IPS DF 19.7 (cell line): ENCODE results near the gene KREMEN1.
A peak's percentile ranks its signal among the peaks of the same experiment; 100 is the strongest.
"Not testable (repeated sequence)": the region's sequence is repeated elsewhere in the genome, so short reads cannot be mapped to it uniquely, and the experiment has no call there.

Experiments used
- DNase-seq: peaks from one replicate; pipeline ENCODE4 v3.0.0-alpha.2; 2013; ENCODE audit warnings: low read depth, low spot score

KREMEN1 gene

GRCh38 chr22:29072979-29073617, at the start of gene KREMEN1:
Gene KREMEN1 (plus strand): TSS chr22:29073035. CDS start chr22:29073131, 96 bp downstream.
- DNase-seq: no peak

GRCh38 chr22:29023172-29023796, 49.6 kb upstream of the KREMEN1 start:
- no peak for DNase-seq

GRCh38 chr22:29026579-29026978, 46.3 kb upstream of the KREMEN1 start:
- no peak for DNase-seq

GRCh38 chr22:29028468-29028867, 44.4 kb upstream of the KREMEN1 start:
- DNase-seq: no peak

- no peak for DNase-seq
Measured at GRCh38 chr22:29029202-29030000, 43.4 kb upstream of the KREMEN1 start.

- no peak for DNase-seq
Measured at GRCh38 chr22:29030016-29030617, 42.7 kb upstream of the KREMEN1 start.

- peak; percentile 42 for DNase-seq
Measured at GRCh38 chr22:29030618-29031226, 42.1 kb upstream of the KREMEN1 start.

- DNase-seq: peak; percentile 61
Measured at GRCh38 chr22:29031227-29032011, 41.4 kb upstream of the KREMEN1 start.

GRCh38 chr22:29032014-29032475, 40.8 kb upstream of the KREMEN1 start:
- DNase-seq: no peak

- DNase-seq: no peak
Measured at GRCh38 chr22:29032584-29032983, 40.3 kb upstream of the KREMEN1 start.

- no peak for DNase-seq
Measured at GRCh38 chr22:29037340-29037932, 35.4 kb upstream of the KREMEN1 start.

GRCh38 chr22:29039148-29039547, 33.7 kb upstream of the KREMEN1 start:
- DNase-seq: no peak

GRCh38 chr22:29039684-29040083, 33.2 kb upstream of the KREMEN1 start:
- DNase-seq: not testable (repeated sequence)

- DNase-seq: peak; percentile 54
Measured at GRCh38 chr22:29040385-29041275, 32.2 kb upstream of the KREMEN1 start.

- DNase-seq: no peak
Measured at GRCh38 chr22:29041408-29041807, 31.4 kb upstream of the KREMEN1 start.

- DNase-seq: no peak
Measured at GRCh38 chr22:29043906-29044575, 28.8 kb upstream of the KREMEN1 start.

GRCh38 chr22:29044657-29045176, 28.1 kb upstream of the KREMEN1 start:
- no peak for DNase-seq

GRCh38 chr22:29048822-29049654, 23.8 kb upstream of the KREMEN1 start:
- DNase-seq: no peak
